ENCODE measurements around the gene C18orf54.

Gene C18orf54

DNA sequence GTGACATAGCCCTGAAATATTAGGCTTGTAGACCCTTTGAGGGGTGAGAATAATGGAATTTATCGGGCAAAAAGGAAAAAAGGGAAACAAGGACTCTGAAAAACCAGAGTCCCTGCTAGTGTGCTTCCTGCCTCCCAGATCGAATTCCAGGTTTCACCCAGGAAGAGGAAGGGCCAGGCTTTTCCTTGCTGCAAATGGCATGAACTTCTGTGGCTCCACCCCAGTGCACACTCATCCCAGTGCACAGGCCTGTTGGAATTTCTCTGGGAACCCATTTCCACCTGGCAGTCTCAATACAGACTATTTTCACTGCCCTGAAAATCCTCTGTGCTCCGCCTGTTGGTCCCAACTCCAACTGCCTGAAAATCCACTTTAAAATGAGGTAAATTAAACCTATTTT, 29.9 kb downstream of the C18orf54 start:
- no peak for DNase-seq (ENCODE audit: low spot score)

- peak; percentile 13 for DNase-seq (ENCODE audit: low spot score)
Measured at GRCh38 chr18:54388203-54389142, 30.8 kb downstream of the C18orf54 start.

GRCh38 chr18:54389143-54389505, 31.4 kb downstream of the C18orf54 start:
- no peak for DNase-seq (ENCODE audit: low spot score)

DNA sequence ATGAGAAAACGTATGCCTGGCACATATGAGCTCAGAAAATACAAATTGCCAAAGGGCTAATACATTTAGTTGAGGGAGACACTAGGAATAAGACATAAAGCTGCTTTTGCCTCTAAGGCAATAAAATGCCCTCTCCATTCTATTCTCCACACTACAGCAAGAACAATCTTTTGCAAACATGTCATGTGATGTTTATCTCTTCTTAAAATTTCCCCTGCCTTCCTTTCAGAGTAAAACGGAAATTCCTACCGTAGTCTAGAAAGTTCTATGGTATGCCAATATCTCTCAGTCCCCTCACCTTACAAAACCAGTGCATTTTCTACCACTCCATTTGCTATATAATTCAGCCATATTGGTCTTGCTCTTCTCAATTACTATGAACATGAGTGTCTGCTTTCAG, 33.1 kb downstream of the C18orf54 start:
- DNase-seq (ENCODE audit: low spot score) = no peak

DNA sequence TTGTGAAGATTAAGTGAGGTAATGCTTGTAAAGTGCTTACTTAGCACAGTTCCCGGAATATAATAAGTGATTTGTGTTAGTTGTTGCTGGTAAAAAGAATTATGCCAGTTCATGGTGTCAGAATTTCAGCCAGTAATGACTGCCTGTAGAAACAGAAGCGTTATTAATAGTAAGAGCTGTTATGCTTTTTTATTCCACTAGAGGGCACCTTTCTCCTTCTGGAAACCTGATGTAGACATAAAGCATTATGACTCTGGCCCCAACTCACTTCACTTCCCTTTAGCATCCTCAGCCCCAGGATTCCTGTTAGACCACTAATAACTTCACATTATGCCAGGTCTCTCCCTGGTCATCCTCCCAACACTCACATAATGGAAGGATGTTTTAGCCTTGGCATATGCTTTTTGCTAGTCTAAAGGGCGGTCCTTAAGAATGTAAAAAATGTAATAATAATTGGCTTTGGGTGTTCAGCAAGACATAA, 34.9 kb downstream of the C18orf54 start:
- DNase-seq (ENCODE audit: low spot score) = no peak

GRCh38 chr18:54393648-54394294, 36.1 kb downstream of the C18orf54 start:
- DNase-seq (ENCODE audit: low spot score) = no peak

DNA sequence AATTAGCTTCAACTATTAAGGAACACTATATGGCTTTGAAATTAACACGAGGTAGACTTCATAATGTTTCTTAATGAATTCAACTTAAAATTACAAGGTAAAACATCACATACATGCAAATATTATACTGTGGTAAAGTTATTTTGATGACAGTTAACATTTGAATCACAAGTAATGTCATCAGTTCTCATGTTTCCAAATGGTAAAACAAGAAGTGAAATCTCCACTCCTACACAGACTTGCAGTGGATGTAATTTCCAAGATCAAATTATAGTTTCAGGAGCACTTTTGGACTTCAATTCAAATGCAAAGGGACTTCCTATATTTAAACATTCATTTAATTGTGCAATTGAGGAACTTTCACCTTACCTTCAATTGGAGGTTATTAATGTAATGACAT, 39.1 kb downstream of the C18orf54 start:
- no peak for DNase-seq (ENCODE audit: low spot score)

DNA sequence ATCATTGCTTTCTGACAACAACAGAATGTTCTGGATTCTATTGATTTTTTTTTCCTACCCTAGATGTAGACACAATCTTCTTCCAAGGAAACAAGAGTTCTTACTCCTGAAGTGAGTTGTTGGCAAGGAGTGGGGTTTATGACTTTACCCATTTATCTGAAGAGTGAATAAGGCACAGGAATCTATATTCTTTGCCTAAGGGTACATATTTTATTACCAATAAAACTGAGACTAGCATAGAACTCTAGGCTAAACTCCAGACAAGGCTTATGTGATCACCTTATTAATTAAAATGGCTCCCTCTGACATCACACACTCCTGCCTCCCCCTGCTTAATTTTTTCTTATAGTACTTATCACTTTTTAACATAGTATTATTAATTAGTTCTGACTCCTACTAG, 47.6 kb downstream of the C18orf54 start:
- DNase-seq (ENCODE audit: low spot score) = no peak

DNA sequence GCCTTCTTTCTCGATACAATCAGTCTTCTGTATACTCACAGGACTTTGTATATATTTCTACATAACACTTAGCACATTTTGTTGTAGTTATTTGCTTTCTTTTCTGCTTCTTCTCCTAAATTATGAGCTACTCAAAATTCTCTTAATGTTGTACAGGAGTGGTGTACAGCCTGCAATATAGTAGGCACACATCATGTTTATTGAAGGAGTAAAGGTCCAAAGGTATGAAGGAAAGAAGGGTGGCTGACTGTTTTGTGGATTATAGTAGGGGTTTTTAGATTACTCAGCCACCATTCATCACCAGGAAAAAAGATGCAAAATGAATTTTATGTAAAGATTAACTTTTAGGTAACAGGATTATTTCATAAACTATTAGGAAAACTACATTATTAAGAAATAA, 54.1 kb downstream of the C18orf54 start:
- DNase-seq (ENCODE audit: low spot score) = no peak

DNA sequence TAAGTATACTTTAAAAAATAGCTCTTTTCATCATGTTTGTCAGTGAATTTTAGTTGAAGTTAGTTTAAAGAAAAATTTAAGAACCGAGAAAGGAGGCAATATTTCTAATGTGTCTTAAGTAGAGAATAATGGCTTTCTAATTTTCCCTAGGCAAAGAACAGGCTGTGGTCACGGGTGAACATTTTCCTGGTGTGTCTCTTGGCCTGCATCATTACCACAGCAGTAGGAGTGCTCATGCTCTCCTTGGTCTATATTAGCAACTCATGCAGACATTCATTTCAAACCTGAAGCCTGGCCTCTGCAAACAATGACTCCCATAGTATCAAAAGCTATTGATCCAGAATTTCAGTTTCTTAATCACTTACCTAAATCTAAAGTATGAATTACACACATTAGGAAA, 57.4 kb downstream of the C18orf54 start:
- DNase-seq (ENCODE audit: low spot score) = no peak

GRCh38 chr18:54416436-54416835, 58.7 kb downstream of the C18orf54 start:
- DNase-seq (ENCODE audit: low spot score) = no peak

DNA sequence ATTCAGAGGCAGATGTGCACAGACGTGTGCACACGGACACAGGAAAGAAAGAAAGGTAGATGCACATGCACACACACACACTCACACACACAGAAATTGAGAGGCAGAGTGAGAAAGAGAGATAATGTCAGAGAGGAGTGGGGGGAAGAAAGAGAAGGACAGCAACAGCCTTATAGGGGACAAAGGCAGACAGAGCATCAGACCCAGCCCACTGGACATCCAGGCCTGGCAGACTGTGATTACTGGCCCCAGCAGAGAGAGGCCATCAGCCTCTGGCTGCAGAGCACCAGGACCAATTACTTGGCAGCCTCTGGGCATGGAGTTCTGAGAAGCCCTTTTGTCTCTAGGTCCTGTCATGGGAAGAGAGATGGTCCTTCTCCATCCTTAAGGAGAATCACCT, 66.1 kb downstream of the C18orf54 start:
- no peak for DNase-seq (ENCODE audit: low spot score)

GRCh38 chr18:54426085-54426665, 68.5 kb downstream of the C18orf54 start:
- no peak for DNase-seq (ENCODE audit: low spot score)
